HG03354 (cell line): ENCODE results near the gene ZFHX3.

ENCODE experiments used
- ATAC-seq: cut with Tn5 transposase; IDR thresholded peaks from one replicate; pipeline ENCODE4 v1.9.1; 2021; ENCODE audit warnings: mild to moderate bottlenecking; ENCODE audit not compliant: unreplicated experiment, poor library complexity, severe bottlenecking

Gene ZFHX3

DNA sequence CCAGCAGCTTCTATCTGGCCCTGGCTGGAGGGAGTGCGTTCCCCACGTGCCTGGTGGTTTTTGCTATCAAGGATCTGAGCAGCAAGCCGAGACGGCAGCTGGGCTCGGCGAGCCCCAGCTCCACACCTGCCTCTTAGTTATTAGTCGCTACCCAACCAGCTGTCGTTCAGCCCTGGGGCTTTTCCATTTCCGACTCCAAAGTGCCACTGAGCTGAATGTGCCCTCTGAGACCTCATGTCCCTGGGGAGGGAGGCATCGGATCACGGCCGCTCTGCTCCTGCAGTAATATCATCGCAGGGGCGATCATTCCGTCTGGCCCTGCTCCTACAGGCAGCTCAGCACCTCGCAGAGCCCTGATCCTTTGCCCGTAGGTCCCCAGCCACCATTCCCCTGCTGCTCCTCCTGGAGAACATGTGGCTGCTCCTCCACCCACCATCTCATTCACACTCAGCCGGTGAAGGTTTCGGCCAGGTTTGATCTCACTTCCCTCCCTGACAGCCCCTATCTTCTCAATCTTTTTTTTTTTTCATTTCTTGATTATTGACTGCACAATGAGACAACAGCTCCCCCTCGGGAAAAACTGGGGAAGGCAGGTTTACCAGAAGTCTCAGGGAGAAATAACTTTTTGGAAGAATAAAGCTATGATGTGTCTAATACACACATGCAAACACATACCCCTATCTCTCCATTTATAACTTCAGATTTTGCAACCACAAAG is 86.7 kb downstream of the ZFHX3 start:
- ATAC-seq, result no peak

DNA sequence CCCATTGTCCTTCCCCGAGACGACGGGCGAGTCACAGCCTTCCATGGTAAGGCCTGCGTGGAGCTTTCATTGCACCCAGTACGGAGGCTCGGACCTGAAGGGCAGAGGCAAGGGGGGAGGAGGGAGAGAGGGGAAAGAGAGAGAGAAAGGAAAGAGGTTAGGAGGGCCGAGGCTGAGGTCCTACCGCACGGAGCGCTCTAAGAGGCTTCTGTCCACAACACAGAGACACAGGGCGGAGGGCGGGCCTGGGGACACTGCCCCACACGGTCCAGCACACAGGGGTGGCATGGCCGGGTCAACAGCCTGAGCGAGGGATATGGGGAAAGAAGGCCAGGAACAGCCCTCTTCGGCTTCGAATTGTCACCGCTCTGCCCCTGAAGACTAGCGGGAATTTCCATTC is 87.8 kb downstream of the ZFHX3 start:
- ATAC-seq, result no peak

DNA sequence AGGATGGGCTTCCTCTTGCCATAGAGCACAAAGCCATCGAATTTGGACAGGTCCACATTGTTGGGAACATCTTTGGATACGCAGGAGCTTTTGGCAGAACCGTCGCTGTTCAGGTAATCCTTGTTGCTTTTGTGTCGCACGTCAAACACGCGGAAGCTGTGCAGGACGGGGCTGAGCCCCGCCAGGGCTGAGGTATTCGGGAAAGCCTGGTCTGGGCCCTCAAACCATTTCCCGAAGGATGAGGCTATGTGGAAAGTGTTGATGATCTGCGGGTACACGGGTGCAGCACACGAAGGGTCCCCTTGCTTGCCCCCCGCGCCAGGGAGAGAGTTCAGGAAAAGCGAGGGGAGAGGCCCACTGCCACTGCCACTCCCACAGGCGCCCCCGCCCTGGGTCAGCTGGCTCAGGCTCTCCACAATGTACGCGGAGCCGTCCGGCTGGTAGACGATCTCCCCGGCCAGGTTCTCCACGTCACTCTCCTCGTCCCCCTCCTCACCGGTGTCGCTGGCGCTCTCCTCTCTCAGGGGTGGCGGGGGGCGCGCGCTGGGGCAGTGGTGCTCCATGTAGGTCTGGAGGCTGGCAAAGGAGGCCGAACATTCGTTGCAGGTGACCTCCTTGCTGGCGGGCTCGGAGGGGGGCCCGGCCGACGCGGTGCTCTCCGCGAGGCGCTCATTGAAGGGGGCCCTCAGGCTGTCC is 88.5 kb downstream of the ZFHX3 start:
- no peak for ATAC-seq

- ATAC-seq, result no peak
These were observed 89.3 kb downstream of the ZFHX3 start for GRCh38 chr16:72958522-72959076.

- ATAC-seq, result no peak
These were observed 90.3 kb downstream of the ZFHX3 start for GRCh38 chr16:72957303-72958277.

DNA sequence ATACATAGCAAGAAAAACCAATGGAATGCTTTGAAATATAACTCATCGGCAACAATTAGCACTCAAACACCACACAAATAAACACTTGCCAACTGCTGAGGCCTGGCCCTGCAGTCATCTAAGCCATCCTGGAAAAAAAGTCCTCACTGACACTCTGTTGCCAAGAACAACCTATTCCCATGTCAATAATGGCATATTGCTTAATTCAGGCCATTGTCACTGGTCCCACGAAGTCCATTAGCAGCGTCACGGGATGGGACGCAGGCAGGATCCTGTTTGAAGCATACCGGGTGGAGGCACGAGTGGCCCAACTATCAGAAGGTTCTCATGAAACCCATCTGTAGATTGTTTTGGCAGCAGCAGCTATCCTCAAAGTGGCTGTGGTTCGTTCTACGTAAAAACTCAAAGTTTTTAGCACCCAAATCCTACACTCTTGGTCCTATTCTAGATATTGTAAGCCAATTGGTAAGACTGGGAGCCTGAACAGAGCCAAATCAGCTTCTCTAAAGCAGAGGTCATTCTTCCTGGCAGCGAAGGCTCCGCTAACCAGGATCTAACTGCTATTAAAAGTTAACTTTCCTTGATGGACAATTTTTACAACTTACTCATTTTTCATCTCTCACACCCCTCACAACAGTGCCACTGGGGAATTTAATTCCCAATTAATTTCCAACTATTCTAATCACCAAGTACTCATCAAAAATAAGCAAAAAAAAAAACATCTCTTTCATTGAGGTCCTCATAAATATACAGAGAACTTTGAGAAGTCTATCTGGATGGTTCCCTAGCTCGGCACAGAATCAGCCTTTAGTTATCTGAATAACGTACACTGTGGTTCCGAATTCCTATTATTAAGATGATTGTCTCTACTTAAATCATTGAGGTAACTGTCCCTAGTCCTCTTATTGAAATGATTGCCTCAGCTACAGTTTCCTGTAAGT is 91.5 kb downstream of the ZFHX3 start:
- no peak for ATAC-seq

- no peak for ATAC-seq
These were observed 95.1 kb downstream of the ZFHX3 start for GRCh38 chr16:72952811-72953271.

DNA sequence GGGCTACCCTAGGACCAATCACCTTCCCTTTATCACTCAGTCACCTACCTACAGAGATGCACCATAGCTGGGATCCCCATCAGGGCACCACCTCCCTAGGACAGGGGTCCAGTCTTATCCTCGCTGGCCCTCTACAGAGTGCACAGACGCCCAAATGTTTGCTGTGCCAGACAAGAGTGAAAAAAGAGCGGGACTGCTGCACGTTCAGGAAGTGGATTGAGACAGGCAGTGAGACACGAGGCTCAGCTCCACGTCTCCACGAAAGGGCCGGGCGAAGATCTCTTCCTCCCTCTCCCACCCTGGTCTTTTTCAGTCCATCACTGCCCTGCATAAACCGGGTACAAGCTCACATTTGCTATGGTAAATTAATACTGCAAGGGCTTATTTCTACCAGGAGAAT is 95.5 kb downstream of the ZFHX3 start:
- no peak for ATAC-seq

DNA sequence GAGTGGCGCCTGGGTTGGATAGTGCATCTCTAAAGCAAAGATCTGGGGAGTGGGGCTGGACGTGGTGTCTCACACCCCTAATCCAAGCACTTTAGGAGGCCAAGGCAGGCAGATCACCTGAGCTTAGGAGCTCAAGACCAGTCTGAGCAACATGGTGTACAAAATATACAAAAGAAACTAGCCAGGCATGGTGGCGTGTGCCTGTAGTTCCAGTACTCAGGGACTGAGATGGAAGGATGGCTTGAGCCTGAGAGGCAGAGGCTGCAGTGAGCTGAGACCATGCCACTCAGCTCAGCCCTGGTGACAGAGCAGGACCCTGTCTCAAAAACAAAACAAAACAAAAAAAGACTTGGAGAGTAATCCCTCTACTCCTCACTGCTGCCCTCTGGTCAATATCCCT is 96.0 kb downstream of the ZFHX3 start:
- no peak for ATAC-seq

DNA sequence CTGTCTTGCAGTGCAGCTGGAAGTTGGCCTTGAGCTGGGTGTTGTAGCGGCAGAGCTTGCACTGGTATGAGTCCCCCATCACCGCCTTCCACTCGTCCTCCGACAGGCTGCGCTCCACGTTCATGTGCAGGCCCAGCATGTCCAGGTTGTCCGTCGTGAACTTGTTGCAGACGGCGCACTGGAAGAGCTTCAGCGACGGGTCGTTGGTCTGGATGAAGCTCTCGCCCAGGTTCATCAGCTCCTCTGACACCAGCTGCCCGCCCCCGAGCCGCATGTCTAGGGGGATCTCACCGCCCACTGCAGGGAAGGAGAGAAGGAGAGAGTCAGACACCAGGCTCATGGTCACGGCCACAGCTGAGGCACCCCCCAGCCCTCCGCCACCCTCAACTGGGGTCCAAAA is 97.3 kb downstream of the ZFHX3 start:
- no peak for ATAC-seq

GRCh38 chr16:72948238-72948829 is 99.6 kb downstream of the ZFHX3 start:
- ATAC-seq, result no peak

DNA sequence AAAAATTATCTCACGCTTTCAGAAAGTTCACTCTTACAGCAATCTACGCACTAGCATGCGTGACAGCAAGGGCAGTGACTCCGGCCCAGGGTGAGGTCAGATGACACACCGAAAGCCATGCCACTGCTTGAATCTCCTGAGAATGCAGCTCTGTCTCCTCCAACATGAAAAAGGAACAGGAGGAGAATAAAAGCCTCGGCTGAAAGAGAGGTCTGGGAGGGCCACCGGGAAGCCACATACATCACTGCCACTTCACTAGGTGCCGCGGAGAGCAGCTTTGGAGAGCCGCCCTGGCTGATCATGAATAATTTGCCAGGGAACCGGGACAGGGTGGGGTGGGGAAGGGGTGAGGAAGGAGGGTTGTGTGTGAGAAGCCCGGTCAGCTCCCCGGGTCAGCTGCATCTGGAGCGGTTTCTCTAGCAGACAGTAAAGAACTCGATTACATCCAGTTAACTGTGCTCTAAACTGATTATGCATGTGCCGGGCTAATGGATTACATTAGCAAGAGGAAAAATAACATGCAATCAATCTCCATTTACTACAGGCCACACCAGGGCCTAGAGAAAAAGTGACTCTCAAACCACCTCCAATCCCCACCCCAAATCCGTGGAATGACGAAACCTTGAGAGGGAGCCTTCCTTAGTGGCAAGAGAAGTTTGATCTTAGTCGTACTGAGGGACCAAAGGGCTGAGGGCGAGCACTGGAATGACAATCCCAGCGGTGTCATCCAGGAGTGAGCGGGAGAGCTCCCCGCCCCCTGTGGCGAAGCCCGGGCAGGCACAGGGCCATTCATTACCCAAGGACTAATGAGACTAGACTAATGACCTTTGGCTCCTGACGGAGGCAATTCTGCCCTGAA is 100.3 kb downstream of the ZFHX3 start:
- no peak for ATAC-seq

DNA sequence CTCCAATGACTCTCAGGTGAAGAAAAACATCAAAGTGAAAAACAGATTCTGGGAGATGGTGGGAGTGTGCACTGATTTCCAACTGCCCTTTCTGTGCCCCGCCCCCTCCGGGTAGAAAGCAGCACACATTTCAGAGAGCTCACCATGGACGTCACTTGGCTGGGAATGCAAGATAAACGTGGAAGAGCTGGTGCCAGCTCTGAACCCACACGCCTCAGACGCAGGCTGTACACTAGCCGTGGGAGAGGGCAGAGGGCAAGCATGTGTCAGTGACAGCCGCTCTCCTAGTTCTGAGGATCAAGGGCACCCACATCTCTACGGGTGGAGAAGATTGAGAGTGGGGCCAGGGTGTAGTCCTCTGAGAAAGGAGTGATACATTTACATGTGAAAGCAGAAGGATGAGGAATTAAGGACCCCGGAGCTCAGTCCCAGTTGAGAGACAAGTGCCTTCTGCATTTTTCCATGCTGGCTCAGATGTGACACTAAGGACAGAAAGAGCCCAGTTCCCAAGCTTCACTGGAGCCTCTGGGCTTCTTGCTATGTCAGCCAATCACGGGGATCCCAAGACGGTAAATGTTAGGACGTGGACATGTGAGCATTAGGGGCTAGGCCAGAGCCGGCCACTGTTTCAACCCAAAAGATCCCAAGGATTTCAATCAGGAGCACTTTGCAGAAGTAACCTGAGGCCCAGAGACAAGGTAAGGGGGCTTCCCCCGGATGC is 101.3 kb downstream of the ZFHX3 start:
- no peak for ATAC-seq

GRCh38 chr16:72946063-72946462 is 101.9 kb downstream of the ZFHX3 start:
- no peak for ATAC-seq

GRCh38 chr16:72945611-72946010 is 102.3 kb downstream of the ZFHX3 start:
- no peak for ATAC-seq

- ATAC-seq, result no peak
These were observed 103.0 kb downstream of the ZFHX3 start for GRCh38 chr16:72944757-72945485.
